ENCODE data around the gene SHISA5. TPM values are rescaled to one million over a fixed set of nuclear protein-coding genes. Genes with fewer than 3 reads are reported as not detected.

The SHISA5 gene
- total and polyA plus RNA-seq, 2 of the 8 experiments (the other 6 are each of a cell fraction or from before 2014, with no cell fraction given) = 196 to 315 TPM

GRCh38 chr3:48432411-48433371, 71.3 kb downstream of the SHISA5 start:
- H4K91ac ChIP-seq (replicated peaks; ENCODE audit: insufficient read length, low read length) = no peak overlapping the region
- H3K14ac ChIP-seq (ENCODE audit: insufficient read length) = no peak overlapping the region
- H2BK12ac ChIP-seq (ENCODE audit: low read depth, low read length) = no peak overlapping the region
- ChIA-PET CTCF (ENCODE audit: partially characterized antibody) (interaction anchor here (0.6 to 7.7 kb wide), 43 partner anchors 10 to 509 kb away, joined by 3 to 220 read pairs (median 4); partner anchors contain the start of genes ATRIP, FBXW12 and SHISA5), POLR2A (ENCODE audit: partially characterized antibody) (interaction anchor here (0.6 to 31.5 kb wide), 12 partner anchors 10 to 891 kb away, joined by 3 to 650 read pairs (median 4); partner anchors contain the start of genes ATRIP, CCDC51, TMA7 and ZNF589)
- H3K4me2 ChIP-seq (ENCODE audit: insufficient read depth in 1 of 2, low read depth in 2 of 2, low read length in 2 of 2) = no peak overlapping the region
- H2BK15ac ChIP-seq (ENCODE audit: low read length) = 0 out of 2 replicates have a peak overlapping the region, but pooled peaks have one; percentile 8
- H2AFZ ChIP-seq (ENCODE audit: low read length) = no peak overlapping the region
- H3K4me1 ChIP-seq (replicated peaks in 1 of 4; ENCODE audit: control insufficient read depth in 3 of 4, insufficient read depth in 4 of 4, low read length in 3 of 4) = peaks cover 7 to 18% (median 14%) of the 10 kb centered on the region in 4 experiments
- H3K27me3 ChIP-seq (replicated peaks in 1 of 4; ENCODE audit: control insufficient read depth in 3 of 4, extremely low read depth in 1 of 4, insufficient read depth in 3 of 4, low read length in 3 of 4) = no peaks in the 10 kb centered on the region
- peak overlapping the region; percentile 15 for H3K4ac ChIP-seq (replicated peaks; ENCODE audit: insufficient read length, low read depth, low read length)
- no peak overlapping the region for H3K4me3 ChIP-seq (ENCODE audit: extremely low read depth in 1 of 4, insufficient read depth in 2 of 4, low read depth in 3 of 4, low read length in 4 of 4)
- H4K8ac ChIP-seq (ENCODE audit: extremely low read depth, insufficient read depth, low read length) = no peak overlapping the region
- no peak overlapping the region; a peak in 2 of 7 replicates for H3K9ac ChIP-seq (replicated peaks in 1 of 4; ENCODE audit: extremely low read depth in 1 of 4, low read depth in 3 of 4, low read length in 3 of 4)
- H3K23ac ChIP-seq (ENCODE audit: insufficient read length) = no peak overlapping the region
- H4K5ac ChIP-seq (ENCODE audit: insufficient read length, low read depth, low read length) = no peak overlapping the region
- peaks cover 2 to 4% of the 10 kb centered on the region in 2 experiments for H4K20me1 ChIP-seq (replicated peaks in 1 of 2; ENCODE audit: control insufficient read depth in 1 of 2, insufficient read depth in 2 of 2, low read length in 2 of 2)
- peaks cover 4% of the 10 kb centered on the region for H3K79me1 ChIP-seq (ENCODE audit: low read depth, low read length)
- no peaks in the 10 kb centered on the region for H3K9me3 ChIP-seq (ENCODE audit: insufficient read depth in 2 of 2, low read depth in 1 of 2, low read length in 1 of 2)
- H3K23me2 ChIP-seq (ENCODE audit: low read depth, low read length) = peaks cover 6% of the 10 kb centered on the region; the same call in 1 of the 2 replicates
- peak overlapping the region; percentile 42 for H3K27ac ChIP-seq (ENCODE audit: low read depth, low read length)
- no peak overlapping the region for H3K18ac ChIP-seq (ENCODE audit: extremely low read depth, low read length)
- H2BK5ac ChIP-seq (ENCODE audit: low read depth, low read length) = peak overlapping the region; percentile 37; the same call in 1 of the 2 replicates
- peaks cover 4 to 26% (median 12%) of the 10 kb centered on the region in 4 experiments; a peak in 6 of 8 replicates for H3K36me3 ChIP-seq (ENCODE audit: control insufficient read depth in 2 of 4, insufficient read depth in 4 of 4, low read length in 3 of 4)
- no peak overlapping the region for H3K56ac ChIP-seq (replicated peaks; ENCODE audit: insufficient read length, low read depth, low read length)
- FAIRE-seq (peak; percentile 55), DNase-seq (ENCODE audit: low read depth in 1 of 2, low spot score in 2 of 2) (no peak)
- 85% methylated on average over 16 of the region's 16 CpGs; no CpG with 5 or more reads in 1 of the 2 experiments for WGBS, 2 experiments (ENCODE audit: extremely low coverage in 1 of 2, insufficient coverage in 1 of 2, insufficient read length in 1 of 2, insufficient replicate concordance in 2 of 2, low coverage in 1 of 2, low lambda C conversion rate in 2 of 2, missing lambda C conversion rate in 1 of 2)
- no peak overlapping the region for H2BK20ac ChIP-seq (ENCODE audit: low read length)
- peaks cover 8 to 33% of the 10 kb centered on the region in 2 experiments for H3K79me2 ChIP-seq (ENCODE audit: control insufficient read depth in 1 of 2, insufficient read depth in 2 of 2, low read length in 2 of 2)
- H2BK120ac ChIP-seq (replicated peaks; ENCODE audit: low read depth, low read length) = peak overlapping the region; percentile 1
- no peak overlapping the region; the same call in 1 of the 2 replicates for H2AK5ac ChIP-seq (ENCODE audit: low read depth, low read length)
- TF ChIP-seq PHF8 (conservative IDR thresholded peaks at IDR 0.05; ENCODE audit: low read depth, low read length) = no peak
- TF ChIP-seq RBBP5 (IDR thresholded peaks at IDR 0.05; ENCODE audit: borderline replicate concordance, low read depth, low read length) = no peak
- no peak for TF ChIP-seq FOSL1 (IDR thresholded peaks at IDR 0.05; ENCODE audit: insufficient read depth, low read depth, low read length)
- TF ChIP-seq POLR2AphosphoS5 (IDR thresholded peaks at IDR 0.05; ENCODE audit: low read depth, low read length) = no peak; the same call in 1 of the 2 replicates
- TF ChIP-seq BCL11A (IDR thresholded peaks at IDR 0.05; ENCODE audit: low read depth in 2 of 2, low read length in 2 of 2) = no peak
- TF ChIP-seq BACH1 (IDR thresholded peaks at IDR 0.05; ENCODE audit: low read length) = no peak
- 0 out of 2 replicates have a peak, but pooled peaks have one; percentile 49 for TF ChIP-seq CREB1 (IDR thresholded peaks at IDR 0.05)
- no peak for TF ChIP-seq HDAC6 (IDR thresholded peaks at IDR 0.05; ENCODE audit: low read depth, low read length)
- peak; percentile 38; the same call in 1 of the 2 replicates for TF ChIP-seq MAX (IDR thresholded peaks at IDR 0.05)
- TF ChIP-seq POLR2A (IDR thresholded peaks at IDR 0.05; ENCODE audit: control extremely low read depth in 1 of 2, low read depth in 2 of 2, low read length in 2 of 2) = 0 out of 3 replicates have a peak, but pooled peaks of 1 of the 2 experiments have one; percentile 26
- no peak for TF ChIP-seq SP1 (IDR thresholded peaks at IDR 0.05; ENCODE audit: low read depth, low read length)

All from H1 (cell line).